Ascending aorta (tissue), 2 donors: ENCODE data around the gene ELMO1. TPM values are rescaled to one million over a fixed set of nuclear protein-coding genes. Genes with fewer than 3 reads are reported as not detected.

Experiments
- DNase-seq, 2 donors: peaks; one replicate each; pipeline ENCODE4 v3.0.0-alpha.2; 2019; ENCODE audit warnings: low spot score in 2 of 2
- H3K27ac ChIP-seq, 2 donors: fragments of 200-600 bp; sonication (generic); one replicate each; pipeline ENCODE4 v1.5.1; 2016 to 2017; ENCODE audit warnings: mild to moderate bottlenecking in 1 of 2
- H3K27me3 ChIP-seq: fragments of 200-600 bp; sonication (generic); one replicate; pipeline ENCODE4 v1.5.1; 2017
- H3K36me3 ChIP-seq, 2 donors: fragments of 200-600 bp; sonication (generic); one replicate each; pipeline ENCODE4 v1.5.1; 2016
- H3K4me1 ChIP-seq, 2 donors: fragments of 200-600 bp; sonication (generic); one replicate each; pipeline ENCODE4 v1.5.1; 2016 to 2017; ENCODE audit warnings: mild to moderate bottlenecking in 1 of 2
- H3K4me3 ChIP-seq, 2 donors: fragments of 200-600 bp; sonication (generic); one replicate each; pipeline ENCODE4 v1.5.1; 2016 to 2017; ENCODE audit warnings: mild to moderate bottlenecking in 1 of 2
- H3K9me3 ChIP-seq, 2 donors: fragments of 200-600 bp; sonication (generic); one replicate each; pipeline ENCODE4 v1.5.1; 2016
- intact Hi-C: fragments of 100-400 bp; cut with DNase I; formaldehyde crosslinking; loops from one replicate; pipeline ENCODE4 v1.15.1; 2023
- total RNA-seq: library from RNA; depleted of rRNA; stranded (reverse); fragments of >200 nt; gene quantifications from one replicate; pipeline ENCODE4 v1.1.0, GENCODE V29; 2016
- TF ChIP-seq, protein P1 (sequence below), 3 experiments: fragments of 200-600 bp in 2 of 3; fragments of 450-650 bp in 1 of 3; sonication (generic) in 2 of 3; IDR thresholded peaks; one replicate each; pipeline ENCODE4 v1.5.1; 2016 to 2019; ENCODE audit warnings: antibody characterized with exemption in 3 of 3, mild to moderate bottlenecking in 1 of 3, moderate library complexity in 1 of 3

Gene ELMO1
- total RNA-seq, 1 donor from 2014 or later = 40.8 TPM

DNA sequence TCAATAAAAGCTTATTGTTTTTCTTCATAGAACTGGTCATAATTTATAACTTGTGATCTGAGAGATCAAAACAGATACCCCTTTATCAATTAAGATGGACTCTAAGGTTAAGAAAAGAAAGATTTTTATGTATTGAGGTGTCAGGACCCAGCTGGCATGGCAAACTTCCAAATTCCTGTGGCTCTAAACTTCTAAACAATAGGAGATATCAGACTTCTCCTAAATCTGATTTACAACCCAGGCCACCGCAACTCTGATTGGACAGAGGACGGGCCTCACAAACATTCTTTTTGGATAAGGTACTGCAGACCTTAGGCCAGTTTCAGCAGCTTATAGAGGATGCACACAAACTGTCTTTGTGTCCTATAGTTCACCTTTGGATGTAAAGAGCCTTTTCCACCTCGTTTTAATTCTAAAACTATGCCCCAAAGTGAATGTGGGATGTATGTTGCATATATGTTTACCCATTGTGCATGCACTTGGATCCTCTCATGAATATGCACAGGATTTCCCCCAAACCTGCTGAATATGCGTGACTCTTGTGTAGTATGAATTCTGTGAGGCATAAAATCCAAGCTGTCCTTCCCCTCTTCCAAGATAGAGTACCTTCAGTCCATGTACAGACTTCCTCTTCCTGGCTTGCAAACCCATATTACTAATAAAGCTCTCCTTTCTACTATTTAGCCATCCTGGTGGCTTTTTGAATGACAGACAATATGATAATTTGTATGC, 69.0 kb downstream of the ELMO1 start:
- intact Hi-C loops = no loop called here
- H3K27me3 ChIP-seq = no peaks in the 10 kb centered on the region
- TF ChIP-seq, protein P1, sequence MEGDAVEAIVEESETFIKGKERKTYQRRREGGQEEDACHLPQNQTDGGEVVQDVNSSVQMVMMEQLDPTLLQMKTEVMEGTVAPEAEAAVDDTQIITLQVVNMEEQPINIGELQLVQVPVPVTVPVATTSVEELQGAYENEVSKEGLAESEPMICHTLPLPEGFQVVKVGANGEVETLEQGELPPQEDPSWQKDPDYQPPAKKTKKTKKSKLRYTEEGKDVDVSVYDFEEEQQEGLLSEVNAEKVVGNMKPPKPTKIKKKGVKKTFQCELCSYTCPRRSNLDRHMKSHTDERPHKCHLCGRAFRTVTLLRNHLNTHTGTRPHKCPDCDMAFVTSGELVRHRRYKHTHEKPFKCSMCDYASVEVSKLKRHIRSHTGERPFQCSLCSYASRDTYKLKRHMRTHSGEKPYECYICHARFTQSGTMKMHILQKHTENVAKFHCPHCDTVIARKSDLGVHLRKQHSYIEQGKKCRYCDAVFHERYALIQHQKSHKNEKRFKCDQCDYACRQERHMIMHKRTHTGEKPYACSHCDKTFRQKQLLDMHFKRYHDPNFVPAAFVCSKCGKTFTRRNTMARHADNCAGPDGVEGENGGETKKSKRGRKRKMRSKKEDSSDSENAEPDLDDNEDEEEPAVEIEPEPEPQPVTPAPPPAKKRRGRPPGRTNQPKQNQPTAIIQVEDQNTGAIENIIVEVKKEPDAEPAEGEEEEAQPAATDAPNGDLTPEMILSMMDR (IDR thresholded peaks at IDR 0.05) = no peak

DNA sequence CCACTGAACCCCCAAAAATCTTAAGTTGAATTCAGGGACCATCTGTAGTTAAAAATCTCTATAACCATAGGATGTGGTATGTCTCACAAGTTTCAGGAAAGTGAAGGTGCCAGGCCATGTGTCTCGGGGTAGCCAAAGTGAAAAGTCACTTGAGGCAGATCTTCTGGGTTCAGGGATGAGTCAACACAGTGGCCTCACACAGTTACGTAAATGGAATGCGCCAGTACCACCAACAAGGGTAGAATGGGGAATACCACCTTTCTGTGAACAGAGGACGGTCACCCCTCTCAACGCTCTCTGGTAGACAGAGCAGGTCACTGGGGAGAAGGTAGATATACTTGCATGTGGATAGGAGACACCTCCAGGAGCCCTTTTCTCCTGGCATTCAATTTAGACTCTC, 71.4 kb downstream of the ELMO1 start:
- DNase-seq = no peak
- intact Hi-C loops = no loop called here

More for the DNA sequence above, 69.0 kb downstream of the ELMO1 start:
- no peaks in the 10 kb centered on the region for H3K36me3 ChIP-seq
- H3K27ac ChIP-seq = no peak overlapping the region
- H3K9me3 ChIP-seq = peaks cover 0 to 3% of the 10 kb centered on the region in 2 donors
- no peak for DNase-seq
- no peak overlapping the region for H3K4me3 ChIP-seq
- no peaks in the 10 kb centered on the region for H3K4me1 ChIP-seq

DNA sequence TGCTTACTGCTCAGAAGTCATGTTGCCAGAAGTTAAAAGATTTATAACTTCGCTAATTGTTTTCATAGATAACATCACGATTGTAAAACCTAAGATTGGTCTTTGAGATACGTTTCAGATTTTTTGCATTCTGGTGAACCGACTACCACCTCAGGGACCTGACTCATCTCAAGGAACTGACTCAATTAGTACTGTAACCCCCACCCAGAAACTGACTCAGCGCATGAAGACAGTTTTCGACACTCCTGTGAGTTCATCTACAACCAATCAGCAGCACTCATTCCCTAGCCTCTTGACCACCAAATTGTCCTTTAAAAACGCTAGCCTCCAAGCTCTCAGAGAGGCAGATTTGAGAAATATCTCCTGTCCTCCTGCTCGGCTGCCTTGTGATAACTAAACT, 72.3 kb downstream of the ELMO1 start:
- Histone ChIP-seq H3K27me3 (no peaks in the 10 kb centered on the region), H3K4me1 (no peaks in the 10 kb centered on the region), H3K27ac (no peak overlapping the region), H3K36me3 (no peaks in the 10 kb centered on the region), H3K9me3 (peaks cover 0 to 3% of the 10 kb centered on the region in 2 donors), H3K4me3 (no peak overlapping the region)
- DNase-seq = no peak
- TF ChIP-seq, protein P1 (IDR thresholded peaks at IDR 0.05) = no peak
- intact Hi-C loops = no loop called here

More for the DNA sequence above, 71.4 kb downstream of the ELMO1 start:
- H3K27me3 ChIP-seq = no peaks in the 10 kb centered on the region
- H3K27ac ChIP-seq = no peak overlapping the region
- TF ChIP-seq, protein P1 (IDR thresholded peaks at IDR 0.05) = no peak
- peaks cover 0 to 3% of the 10 kb centered on the region in 2 donors for H3K9me3 ChIP-seq
- H3K4me3 ChIP-seq = no peak overlapping the region
- H3K36me3 ChIP-seq = no peaks in the 10 kb centered on the region
- H3K4me1 ChIP-seq = no peaks in the 10 kb centered on the region

DNA sequence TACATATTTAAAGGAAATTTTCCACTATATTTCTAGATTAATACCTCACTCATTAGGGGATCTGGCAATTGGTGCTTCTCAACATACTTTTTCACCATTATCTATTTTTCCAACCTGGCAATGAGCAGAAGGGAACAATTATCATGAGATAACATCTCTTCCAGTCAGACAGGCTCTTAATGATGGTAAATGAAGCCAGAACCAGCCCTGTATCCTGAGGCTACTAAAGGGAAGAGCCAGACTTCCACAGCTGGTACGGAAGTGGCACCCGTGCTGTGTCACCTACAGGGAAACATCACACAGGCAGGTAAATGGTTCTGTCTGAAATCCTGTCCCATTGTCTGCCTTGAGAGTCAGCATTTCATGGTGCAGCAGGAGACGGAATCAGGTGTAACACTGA, 75.9 kb downstream of the ELMO1 start:
- H3K9me3 ChIP-seq = no peaks in the 10 kb centered on the region
- no peaks in the 10 kb centered on the region for H3K4me1 ChIP-seq
- H3K36me3 ChIP-seq = no peaks in the 10 kb centered on the region
- TF ChIP-seq, protein P1 (IDR thresholded peaks at IDR 0.05) = no peak
- H3K4me3 ChIP-seq = no peak overlapping the region
- H3K27me3 ChIP-seq = no peaks in the 10 kb centered on the region
- no peak for DNase-seq
- intact Hi-C loops = no loop called here
- H3K27ac ChIP-seq = no peak overlapping the region

DNA sequence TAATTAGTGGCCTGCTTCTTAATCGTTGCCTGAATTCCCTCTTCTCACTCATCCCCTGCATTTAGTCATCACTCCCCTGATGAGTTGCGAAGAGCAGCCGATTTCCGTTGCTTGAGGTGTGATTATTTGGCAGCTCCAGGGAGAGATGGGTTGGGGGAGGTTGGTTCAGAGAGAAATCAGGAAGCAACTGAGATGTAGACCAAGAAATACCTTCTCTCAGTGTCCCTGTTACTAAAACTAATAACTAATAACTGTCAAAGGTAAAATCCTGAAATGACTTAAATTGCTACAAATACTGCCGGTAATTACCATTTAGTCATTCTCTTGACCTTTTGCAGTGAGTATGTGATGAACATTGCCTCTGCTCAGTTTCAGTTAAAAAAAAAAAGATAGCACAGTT, 76.9 kb downstream of the ELMO1 start:
- H3K27me3 ChIP-seq = no peaks in the 10 kb centered on the region
- no peak for DNase-seq
- H3K36me3 ChIP-seq = no peaks in the 10 kb centered on the region
- H3K4me3 ChIP-seq = no peak overlapping the region
- no peaks in the 10 kb centered on the region for H3K9me3 ChIP-seq
- TF ChIP-seq, protein P1 (IDR thresholded peaks at IDR 0.05) = no peak
- no peak overlapping the region for H3K27ac ChIP-seq
- no peaks in the 10 kb centered on the region for H3K4me1 ChIP-seq
- intact Hi-C loops = no loop called here
